WI38 (cell line): ENCODE measurements around the gene SPRTN.
"Not testable (repeated sequence)": the region's sequence is repeated elsewhere in the genome, so short reads cannot be mapped to it uniquely, and the experiment has no call there.

Experiments used
- H3K4me3 ChIP-seq: 2 replicates; pipeline ENCODE4 v1.5.1; 2011; ENCODE audit warnings: low read depth, mild to moderate bottlenecking, control low read depth, low read length
- TF ChIP-seq, protein P1 (sequence below): IDR thresholded peaks from 2 replicates; pipeline ENCODE4 v1.5.1; 2012; ENCODE audit warnings: low read depth, mild to moderate bottlenecking, control low read depth, low read length

SPRTN gene

DNA sequence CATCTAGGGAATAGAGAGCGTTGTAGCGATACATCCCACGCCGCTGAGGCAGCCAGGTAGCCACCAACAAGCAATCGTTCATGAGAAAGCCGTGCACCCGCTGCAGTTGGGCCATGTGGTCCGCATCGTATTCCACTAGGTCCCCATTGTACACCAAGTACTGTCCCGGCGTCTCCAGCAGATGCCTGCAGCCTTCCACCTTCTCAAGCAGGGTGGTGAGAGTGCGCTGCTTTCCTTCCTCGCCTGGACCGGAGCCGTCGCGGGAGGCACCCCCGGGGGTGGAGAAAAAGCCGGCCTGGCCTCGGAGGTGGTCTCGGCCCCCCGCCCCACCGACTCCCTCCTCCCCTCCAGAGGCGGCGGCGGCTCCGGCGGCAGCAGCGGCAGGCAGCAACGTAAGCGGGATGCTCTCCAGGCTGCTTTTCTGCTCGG lies 1.0 kb upstream of the SPRTN start:
- H3K4me3 ChIP-seq: peak overlapping the region; percentile 96
- TF ChIP-seq, protein P1, sequence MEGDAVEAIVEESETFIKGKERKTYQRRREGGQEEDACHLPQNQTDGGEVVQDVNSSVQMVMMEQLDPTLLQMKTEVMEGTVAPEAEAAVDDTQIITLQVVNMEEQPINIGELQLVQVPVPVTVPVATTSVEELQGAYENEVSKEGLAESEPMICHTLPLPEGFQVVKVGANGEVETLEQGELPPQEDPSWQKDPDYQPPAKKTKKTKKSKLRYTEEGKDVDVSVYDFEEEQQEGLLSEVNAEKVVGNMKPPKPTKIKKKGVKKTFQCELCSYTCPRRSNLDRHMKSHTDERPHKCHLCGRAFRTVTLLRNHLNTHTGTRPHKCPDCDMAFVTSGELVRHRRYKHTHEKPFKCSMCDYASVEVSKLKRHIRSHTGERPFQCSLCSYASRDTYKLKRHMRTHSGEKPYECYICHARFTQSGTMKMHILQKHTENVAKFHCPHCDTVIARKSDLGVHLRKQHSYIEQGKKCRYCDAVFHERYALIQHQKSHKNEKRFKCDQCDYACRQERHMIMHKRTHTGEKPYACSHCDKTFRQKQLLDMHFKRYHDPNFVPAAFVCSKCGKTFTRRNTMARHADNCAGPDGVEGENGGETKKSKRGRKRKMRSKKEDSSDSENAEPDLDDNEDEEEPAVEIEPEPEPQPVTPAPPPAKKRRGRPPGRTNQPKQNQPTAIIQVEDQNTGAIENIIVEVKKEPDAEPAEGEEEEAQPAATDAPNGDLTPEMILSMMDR: no peak

DNA sequence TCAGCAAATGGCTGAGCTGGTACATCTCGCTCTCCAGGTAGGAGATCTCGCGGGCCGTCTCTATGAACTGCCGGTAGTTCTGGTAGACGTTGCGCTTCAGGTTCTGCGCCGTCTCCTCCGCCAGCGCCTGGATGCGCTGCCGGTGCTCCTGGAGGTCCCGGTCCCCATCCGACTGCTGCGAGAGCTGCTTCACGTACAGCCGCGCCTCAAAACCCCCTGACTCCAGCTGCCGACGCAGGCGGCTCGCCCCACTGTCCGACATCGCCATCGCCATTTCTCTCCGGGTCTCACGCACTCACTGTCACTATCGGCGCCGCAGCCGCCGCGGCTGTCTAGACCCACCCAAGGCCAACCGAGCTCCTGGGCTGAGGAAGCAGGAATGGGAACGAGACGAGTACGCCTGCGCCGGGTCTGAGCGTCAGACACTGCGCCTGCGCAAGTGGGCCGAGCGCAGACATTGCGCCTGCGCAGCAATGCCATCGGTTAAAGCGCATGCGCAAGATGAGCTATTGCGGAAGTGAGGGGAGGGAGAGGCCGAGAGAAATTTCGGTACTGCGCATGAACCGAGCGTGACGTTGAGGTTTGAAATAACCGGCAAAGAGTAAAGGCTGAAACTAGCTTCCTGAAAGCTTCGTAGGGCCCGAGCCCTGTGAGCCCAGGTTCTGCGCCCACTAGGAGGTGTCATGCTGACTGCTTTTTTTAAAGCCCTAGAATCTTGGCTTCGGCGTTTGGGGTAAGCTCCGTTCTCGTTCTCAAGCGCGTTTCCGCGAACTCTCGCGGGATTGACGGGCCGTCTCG lies 422 bp upstream of the SPRTN start, which contains the start of gene EXOC8:
Gene EXOC8, minus strand, starts transcription at position 381 of the 798 bp plus-strand sequence. Its CDS starts 107 bp downstream, at position 274.
- peak within 1 kb of the TSS; percentile 96 for H3K4me3 ChIP-seq
- TF ChIP-seq, protein P1: no peak

DNA sequence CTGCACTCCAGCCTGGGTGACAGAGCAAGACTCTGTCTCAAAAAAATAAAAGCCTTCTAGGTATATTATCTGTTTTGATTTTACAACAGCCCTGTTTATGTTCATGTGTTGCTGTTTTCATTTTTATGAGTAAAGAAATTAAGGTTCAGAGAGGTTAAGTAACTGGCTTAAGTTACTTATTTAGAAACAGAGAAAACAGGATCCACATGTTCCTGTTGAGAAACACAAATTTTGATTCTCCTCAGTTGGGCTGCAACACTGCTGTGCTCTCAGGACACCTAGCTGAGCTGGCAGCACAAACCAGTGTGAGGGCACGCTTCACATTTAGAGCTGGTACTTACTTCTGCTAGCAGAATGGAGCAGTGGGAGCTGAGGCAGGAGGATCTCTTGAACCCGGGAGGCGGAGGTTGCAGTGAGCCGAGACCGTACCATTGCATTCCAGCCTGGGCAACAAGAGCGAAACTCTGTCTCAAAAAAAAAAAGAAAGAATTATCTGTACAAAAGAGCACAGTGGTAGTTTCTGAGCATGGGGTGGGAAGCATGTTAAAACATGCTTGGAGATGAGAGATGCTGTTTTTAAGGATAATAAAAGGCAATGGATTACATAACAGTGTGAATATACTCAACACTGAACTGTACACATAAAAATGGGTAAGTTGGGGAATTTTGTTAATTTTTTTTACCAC lies 2.4 kb downstream of the SPRTN start:
- TF ChIP-seq, protein P1: no peak
- H3K4me3 ChIP-seq: no peak overlapping the region

DNA sequence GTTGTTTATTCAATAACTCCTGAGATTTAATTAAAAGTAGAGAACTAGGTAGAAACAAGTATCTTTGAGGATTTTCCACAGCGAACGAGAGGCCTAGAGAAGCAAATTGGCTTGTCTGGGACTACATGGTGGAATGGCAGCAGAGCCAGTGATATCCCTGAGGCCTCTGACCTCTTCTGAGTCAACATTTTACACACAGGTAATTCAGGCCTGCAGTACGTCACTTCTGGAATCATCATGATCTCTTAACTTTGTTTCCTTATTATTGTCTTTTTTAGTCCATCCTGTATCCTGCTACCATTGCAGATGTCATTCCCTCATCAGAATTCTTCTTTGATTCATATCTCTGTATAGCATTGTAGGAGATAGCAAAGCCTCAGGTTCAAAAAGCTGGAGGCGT lies 9.9 kb downstream of the SPRTN start:
- TF ChIP-seq, protein P1: no peak
- H3K4me3 ChIP-seq: no peak overlapping the region

DNA sequence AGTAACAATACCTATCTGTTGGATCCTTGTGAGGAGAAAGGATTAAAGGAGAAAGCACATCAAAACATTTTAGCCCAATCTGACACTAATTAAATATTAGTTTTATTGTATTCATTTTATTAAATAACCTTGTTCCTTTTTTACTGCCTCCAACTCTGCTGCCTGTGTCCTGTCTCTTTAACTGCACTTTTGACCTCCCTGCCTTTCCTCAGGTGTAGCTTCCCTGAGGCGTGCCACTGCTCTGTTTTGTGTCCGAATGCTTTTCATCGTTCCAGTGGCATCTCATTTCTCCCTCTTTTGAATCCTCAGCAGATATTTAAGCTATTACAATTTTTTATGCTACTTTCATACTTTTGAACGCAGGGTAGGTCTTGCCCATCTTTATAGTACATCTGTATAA lies 10.3 kb downstream of the SPRTN start:
- TF ChIP-seq, protein P1: no peak

DNA sequence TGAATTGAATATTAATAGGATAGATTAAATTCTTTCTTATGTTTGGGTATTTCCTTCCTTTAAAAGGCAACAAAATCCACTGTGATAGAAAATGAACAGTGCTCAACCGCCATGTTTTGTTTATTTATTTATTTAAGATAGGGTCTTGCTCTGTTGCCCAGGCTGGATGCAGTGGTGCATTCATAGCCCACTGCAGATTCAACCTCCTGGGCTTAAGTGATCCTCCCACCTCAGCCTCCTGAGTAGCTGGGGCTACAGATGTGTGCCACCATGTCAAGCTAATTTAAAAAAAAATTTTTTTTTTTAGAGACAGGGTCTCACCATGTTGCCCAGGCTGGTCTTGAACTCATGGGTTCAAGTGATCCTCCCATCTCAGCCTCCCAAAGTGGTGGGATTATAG lies 10.8 kb downstream of the SPRTN start:
- not testable (repeated sequence) for H3K4me3 ChIP-seq

More for the DNA sequence above, 10.3 kb downstream of the SPRTN start:
- H3K4me3 ChIP-seq: no peak overlapping the region

DNA sequence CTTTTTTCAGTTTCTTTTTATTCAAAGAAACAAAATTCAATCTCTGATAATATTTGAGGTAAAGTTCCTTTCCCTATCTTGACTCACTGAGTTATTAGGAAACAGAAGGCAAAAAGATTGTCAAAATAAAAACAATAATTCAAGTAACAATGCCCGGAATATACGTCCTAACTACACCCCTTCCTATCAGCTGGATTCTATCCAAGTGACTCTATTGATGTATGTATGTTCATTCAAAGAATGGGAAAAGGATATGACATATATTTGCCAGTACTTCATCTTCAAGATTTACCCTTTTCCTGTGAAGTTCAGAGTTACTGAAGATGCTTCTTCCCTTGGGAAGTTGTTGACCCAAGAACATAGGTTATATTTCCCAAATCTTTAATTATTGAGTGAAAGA lies 13.7 kb downstream of the SPRTN start:
- TF ChIP-seq, protein P1: no peak
- H3K4me3 ChIP-seq: no peak overlapping the region
